Left kidney (tissue), 8 donors: ENCODE data around the gene GRB10. TPM values are rescaled to one million over a fixed set of nuclear protein-coding genes. Genes with fewer than 3 reads are reported as not detected.
A peak's percentile ranks its signal among the peaks of the same experiment; 100 is the strongest.

ENCODE experiments used
- DNase-seq: peaks from one replicate; pipeline ENCODE4 v3.0.0-alpha.2; 2013
- long read RNA-seq, 8 donors: transcript quantifications; one replicate each; lab custom pipeline, GENCODE V29; 2026
- polyA plus RNA-seq: library from polyadenylated mRNA; unstranded; fragments of 120-200 nt; gene quantifications from one replicate; pipeline ENCODE4 v1.2.1, GENCODE V29; 2013; ENCODE audit not compliant: insufficient read length

The GRB10 gene
- 45.6 TPM for polyA plus RNA-seq
- long read RNA-seq, donor 1, partial matches to known transcripts = 0 of 3 reads
- long read RNA-seq, donor 1, other reads (novel, unspliced or antisense) = 0 of 3 reads
- long read RNA-seq, donor 2, full-length matches to known transcripts = 4 of 4 reads
- long read RNA-seq, donor 2, partial matches to known transcripts = 0 of 4 reads
- long read RNA-seq, donor 2, other reads (novel, unspliced or antisense) = 0 of 4 reads
- long read RNA-seq, donor 3, full-length matches to known transcripts = 1 of 1 reads
- long read RNA-seq, donor 3, partial matches to known transcripts = 0 of 1 reads
- long read RNA-seq, donor 3, other reads (novel, unspliced or antisense) = 0 of 1 reads
- long read RNA-seq, donor 4 = 0 reads
- long read RNA-seq, donor 5, full-length matches to known transcripts = 6 of 6 reads
- long read RNA-seq, donor 5, partial matches to known transcripts = 0 of 6 reads
- long read RNA-seq, donor 5, other reads (novel, unspliced or antisense) = 0 of 6 reads
- long read RNA-seq, donor 6, partial matches to known transcripts = 17 of 20 reads
- long read RNA-seq, donor 6, other reads (novel, unspliced or antisense) = 0 of 20 reads
- long read RNA-seq, donor 7, partial matches to known transcripts = 0 of 1 reads
- long read RNA-seq, donor 7, other reads (novel, unspliced or antisense) = 0 of 1 reads
- long read RNA-seq, donor 8, partial matches to known transcripts = 0 of 2 reads
- long read RNA-seq, donor 8, other reads (novel, unspliced or antisense) = 0 of 2 reads

- DNase-seq = peak; percentile 18
Observed at GRCh38 chr7:50782375-50783208, at the start of gene GRB10. GRB10 (minus strand) TSS chr7:50782896; CDS start chr7:50732322, 50,574 bp downstream.

- no peak for DNase-seq
Observed at GRCh38 chr7:50828801-50829200, 46.1 kb upstream of the GRB10 start.

- DNase-seq = no peak
Observed at GRCh38 chr7:50828116-50828515, 45.4 kb upstream of the GRB10 start.

GRCh38 chr7:50827281-50827680 is 44.6 kb upstream of the GRB10 start:
- DNase-seq = no peak

GRCh38 chr7:50826371-50827172 is 43.9 kb upstream of the GRB10 start:
- DNase-seq = no peak

- no peak for DNase-seq
Observed at GRCh38 chr7:50825465-50825864, 42.8 kb upstream of the GRB10 start.

GRCh38 chr7:50824882-50825281 is 42.2 kb upstream of the GRB10 start:
- DNase-seq = no peak

- no peak for DNase-seq
Observed at GRCh38 chr7:50822706-50823105, 40.0 kb upstream of the GRB10 start.

- DNase-seq = no peak
Observed at GRCh38 chr7:50822110-50822509, 39.4 kb upstream of the GRB10 start.

- DNase-seq = no peak
Observed at GRCh38 chr7:50821457-50822008, 38.8 kb upstream of the GRB10 start.

GRCh38 chr7:50818324-50818723 is 35.6 kb upstream of the GRB10 start:
- DNase-seq = no peak

GRCh38 chr7:50817561-50817960 is 34.9 kb upstream of the GRB10 start:
- DNase-seq = no peak

- no peak for DNase-seq
Observed at GRCh38 chr7:50815138-50815537, 32.4 kb upstream of the GRB10 start.

- no peak for DNase-seq
Observed at GRCh38 chr7:50814166-50814565, 31.5 kb upstream of the GRB10 start.

- peak; percentile 55 for DNase-seq
Observed at GRCh38 chr7:50812841-50813475, 30.3 kb upstream of the GRB10 start.

- no peak for DNase-seq
Observed at GRCh38 chr7:50812094-50812493, 29.4 kb upstream of the GRB10 start.

- DNase-seq = no peak
Observed at GRCh38 chr7:50808282-50808888, 25.7 kb upstream of the GRB10 start.

GRCh38 chr7:50807026-50807730 is 24.5 kb upstream of the GRB10 start:
- DNase-seq = no peak

- no peak for DNase-seq
Observed at GRCh38 chr7:50806143-50806542, 23.4 kb upstream of the GRB10 start.
